Choroid plexus epithelial cell (primary cell): ENCODE measurements around the gene ARVCF.

Source experiments
- DNase-seq: peaks from one replicate; pipeline ENCODE4 v3.0.0-alpha.2; 2010; ENCODE audit warnings: low read depth
- H3K4me3 ChIP-seq: 2 replicates; pipeline ENCODE4 v1.5.1; 2011; ENCODE audit warnings: low read depth, mild to moderate bottlenecking, control low read depth, low read length, moderate library complexity
- TF ChIP-seq, protein P1 (sequence below): conservative IDR thresholded peaks from 2 replicates; pipeline ENCODE4 v1.5.1; 2011; ENCODE audit warnings: low read depth, mild to moderate bottlenecking, control low read depth, inconsistent platforms, low read length, moderate library complexity

ARVCF gene

GRCh38 chr22:19991395-19991644 is 25.3 kb downstream of the ARVCF start:
- TF ChIP-seq, protein P1, sequence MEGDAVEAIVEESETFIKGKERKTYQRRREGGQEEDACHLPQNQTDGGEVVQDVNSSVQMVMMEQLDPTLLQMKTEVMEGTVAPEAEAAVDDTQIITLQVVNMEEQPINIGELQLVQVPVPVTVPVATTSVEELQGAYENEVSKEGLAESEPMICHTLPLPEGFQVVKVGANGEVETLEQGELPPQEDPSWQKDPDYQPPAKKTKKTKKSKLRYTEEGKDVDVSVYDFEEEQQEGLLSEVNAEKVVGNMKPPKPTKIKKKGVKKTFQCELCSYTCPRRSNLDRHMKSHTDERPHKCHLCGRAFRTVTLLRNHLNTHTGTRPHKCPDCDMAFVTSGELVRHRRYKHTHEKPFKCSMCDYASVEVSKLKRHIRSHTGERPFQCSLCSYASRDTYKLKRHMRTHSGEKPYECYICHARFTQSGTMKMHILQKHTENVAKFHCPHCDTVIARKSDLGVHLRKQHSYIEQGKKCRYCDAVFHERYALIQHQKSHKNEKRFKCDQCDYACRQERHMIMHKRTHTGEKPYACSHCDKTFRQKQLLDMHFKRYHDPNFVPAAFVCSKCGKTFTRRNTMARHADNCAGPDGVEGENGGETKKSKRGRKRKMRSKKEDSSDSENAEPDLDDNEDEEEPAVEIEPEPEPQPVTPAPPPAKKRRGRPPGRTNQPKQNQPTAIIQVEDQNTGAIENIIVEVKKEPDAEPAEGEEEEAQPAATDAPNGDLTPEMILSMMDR, result no peak
- H3K4me3 ChIP-seq, result no peak overlapping the region
- DNase-seq, result no peak

DNA sequence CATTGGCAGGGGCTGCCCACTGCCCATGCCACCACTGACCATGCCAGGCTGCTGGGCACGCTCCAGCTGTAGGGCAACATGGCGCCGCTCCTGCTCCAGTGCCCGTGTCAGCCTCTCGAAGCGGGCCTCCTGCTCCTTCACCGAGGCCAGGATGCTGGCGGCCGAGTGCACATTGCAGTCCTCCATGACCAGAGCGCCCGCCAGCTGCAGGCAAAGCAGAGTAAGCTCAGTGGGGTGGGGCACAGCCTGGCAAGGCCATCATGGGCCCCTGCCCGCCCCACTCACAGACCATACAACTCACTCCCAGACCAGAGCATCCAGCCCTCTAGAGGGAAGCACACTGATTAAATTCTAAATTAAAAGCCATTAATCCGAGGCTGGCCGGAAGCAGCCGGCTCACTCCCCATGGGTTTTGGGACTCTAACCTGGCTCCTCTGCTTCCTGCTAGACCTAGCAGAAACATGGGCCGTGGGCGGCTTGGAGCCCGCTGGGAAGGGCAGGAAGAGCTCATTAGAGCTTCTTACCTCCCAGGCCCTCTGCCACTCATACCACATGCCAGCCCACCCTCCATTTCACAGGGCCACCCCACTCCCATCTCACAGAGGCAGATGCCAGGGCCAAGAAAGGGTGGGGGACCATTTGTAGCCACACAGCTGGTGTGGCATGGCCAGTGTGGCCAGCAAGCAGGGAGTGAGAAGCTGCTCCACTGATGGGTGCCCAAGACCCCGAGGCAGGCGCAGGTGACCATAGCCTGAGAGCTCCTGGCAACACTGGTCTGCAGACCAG is 25.8 kb downstream of the ARVCF start:
- TF ChIP-seq, protein P1, result no peak
- H3K4me3 ChIP-seq, result no peak overlapping the region
- DNase-seq, result no peak

DNA sequence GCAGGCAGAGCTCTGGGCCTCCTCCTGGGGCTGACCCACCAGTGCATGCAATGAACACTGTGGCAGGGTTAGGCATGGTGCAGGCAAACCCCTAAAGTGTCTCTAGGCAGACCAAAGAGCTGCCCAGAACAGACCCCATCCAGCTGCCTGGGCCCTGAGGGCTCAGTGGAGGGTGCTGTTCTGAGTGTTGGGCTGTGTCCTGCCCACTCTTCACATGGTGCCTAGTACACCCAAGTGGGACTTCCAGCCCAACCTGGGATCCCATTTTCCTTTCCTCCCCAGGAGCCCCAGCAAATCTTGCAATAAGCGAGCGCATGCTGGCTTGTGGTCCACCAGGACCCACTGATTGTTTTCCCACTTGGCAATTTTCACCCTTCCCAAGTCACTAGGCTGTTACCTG is 26.4 kb downstream of the ARVCF start:
- DNase-seq, result no peak
- H3K4me3 ChIP-seq, result no peak overlapping the region
- TF ChIP-seq, protein P1, result no peak

DNA sequence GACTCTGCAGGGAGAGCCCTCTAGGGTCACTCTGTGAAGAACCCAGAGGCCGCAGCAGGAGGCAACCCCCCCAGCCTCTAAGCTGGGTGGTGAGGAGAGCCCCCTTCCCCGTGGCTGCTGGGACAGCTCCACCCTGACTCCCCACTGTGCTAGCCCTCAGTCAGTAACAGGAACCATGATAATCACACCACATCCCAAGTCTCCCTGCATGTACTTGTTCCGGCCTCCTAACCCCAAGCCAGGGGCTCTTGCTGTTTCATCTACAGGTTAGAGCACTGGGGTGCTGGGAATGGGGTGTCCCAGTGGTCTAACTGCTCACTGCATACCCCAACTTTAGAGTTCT is 26.9 kb downstream of the ARVCF start:
- DNase-seq, result no peak
- no peak overlapping the region for H3K4me3 ChIP-seq
- TF ChIP-seq, protein P1, result no peak

DNA sequence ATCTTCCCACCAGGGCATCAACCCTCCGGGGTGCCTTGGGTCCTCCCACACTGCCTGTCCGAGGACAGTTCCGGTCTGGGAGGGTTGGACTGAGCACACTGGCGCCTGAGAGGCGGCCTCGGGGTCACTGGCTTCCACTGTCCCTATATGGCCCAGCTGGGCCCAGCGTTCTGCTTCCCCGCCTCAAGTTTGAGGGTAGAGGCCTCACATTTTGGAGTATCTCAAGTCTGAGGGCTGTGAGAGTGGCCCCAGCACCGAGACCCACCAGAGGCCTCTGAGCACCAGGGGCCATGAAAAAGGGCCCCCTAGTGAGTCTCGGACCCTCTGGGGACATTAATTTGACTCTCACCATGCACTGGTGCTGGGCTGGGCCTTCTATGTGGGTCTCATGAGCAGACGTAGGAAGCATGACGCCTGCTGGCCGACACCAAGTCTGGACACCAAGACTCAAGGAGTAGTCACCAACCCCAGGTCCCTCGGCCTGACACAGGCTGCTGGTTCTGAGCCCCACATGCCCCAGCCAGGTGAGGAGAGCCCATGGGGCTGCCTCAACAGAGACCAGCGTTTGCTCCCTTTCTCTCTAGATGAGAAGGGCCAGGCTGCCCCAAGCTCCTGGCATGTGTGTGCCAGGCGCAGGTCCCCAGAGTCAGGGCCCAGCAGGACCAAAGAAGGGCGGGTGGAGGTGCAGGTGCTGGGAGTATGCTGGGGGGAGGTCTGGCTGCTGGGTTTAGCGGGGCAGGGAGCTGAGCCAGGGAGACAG is 27.5 kb downstream of the ARVCF start:
- no peak for DNase-seq
- H3K4me3 ChIP-seq, result no peak overlapping the region
- TF ChIP-seq, protein P1, result no peak

GRCh38 chr22:19988331-19988808 is 28.3 kb downstream of the ARVCF start:
- TF ChIP-seq, protein P1, result no peak
- H3K4me3 ChIP-seq, result no peak overlapping the region
- no peak for DNase-seq
